Naive thymus-derived CD4-positive, alpha-beta T cell (primary cell): ENCODE measurements around the gene NEK9. TPM values are rescaled to one million over a fixed set of nuclear protein-coding genes. Genes with fewer than 3 reads are reported as not detected.
A peak's percentile ranks its signal among the peaks of the same experiment; 100 is the strongest.

Experiments used
- ATAC-seq: fragments of 150-1000 bp; cut with Tn5 transposase; 2 replicates; pipeline ENCODE4 v1.10.0; 2021; ENCODE audit warnings: mild to moderate bottlenecking, moderate library complexity
- CTCF ChIA-PET: fragments of 350-600 bp; sonication (Branson Sonifier 250); formaldehyde crosslinking; loops from one replicate; lab custom pipeline; 2021; ENCODE audit warnings: antibody characterized with exemption; lab: Charles Lee
- POLR2A ChIA-PET: fragments of 350-600 bp; sonication (Branson Sonifier 250); formaldehyde crosslinking; loops from one replicate; lab custom pipeline; 2021; ENCODE audit warnings: antibody characterized with exemption, inconsistent platforms; lab: Charles Lee
- DNase-seq, 9 donors: peaks; one replicate each; pipeline versions ENCODE4 v3.0.0 to v3.0.0-alpha.2; 2020 to 2022; ENCODE audit warnings: mixed read lengths in 1 of 9
- H3K27ac ChIP-seq: one replicate; pipeline ENCODE4 v1.7.0; 2013; ENCODE audit warnings: mild to moderate bottlenecking, low read depth, low read length, moderate library complexity
- H3K27me3 ChIP-seq, 2 donors: one replicate each; pipeline ENCODE4 v1.7.0; 2013; ENCODE audit warnings: low read length in 2 of 2, mild to moderate bottlenecking in 2 of 2, moderate library complexity in 2 of 2; ENCODE audit not compliant: control insufficient read depth in 2 of 2, insufficient read depth in 2 of 2
- H3K36me3 ChIP-seq, 3 experiments: 1 replicate in 2 of 3; 2 replicates in 1 of 3; pipeline ENCODE4 v1.7.0; 2013; ENCODE audit warnings: low read length in 3 of 3, mild to moderate bottlenecking in 3 of 3, moderate library complexity in 1 of 3; ENCODE audit not compliant: insufficient read depth in 3 of 3, control insufficient read depth in 2 of 3
- H3K4me1 ChIP-seq, 2 donors: one replicate each; pipeline ENCODE4 v1.7.0; 2013; ENCODE audit warnings: low read length in 2 of 2, mild to moderate bottlenecking in 2 of 2, moderate library complexity in 1 of 2; ENCODE audit not compliant: control insufficient read depth in 2 of 2, insufficient read depth in 2 of 2
- H3K4me3 ChIP-seq: 2 replicates; pipeline ENCODE4 v1.7.0; 2013; ENCODE audit warnings: mild to moderate bottlenecking, low read length
- H3K9me3 ChIP-seq, 3 experiments: 1 replicate in 2 of 3; 2 replicates in 1 of 3; pipeline ENCODE4 v1.7.0; 2013; ENCODE audit warnings: low read length in 3 of 3; ENCODE audit not compliant: control insufficient read depth in 2 of 3
- H3K27ac Mint-ChIP-seq, 9 donors: one replicate each; pipeline ENCODE4 v1.8.0; 2020 to 2022; ENCODE audit warnings: mixed read lengths in 9 of 9, mild to moderate bottlenecking in 8 of 9, moderate library complexity in 5 of 9, inconsistent platforms in 2 of 9
- H3K27me3 Mint-ChIP-seq, 5 donors: one replicate each; pipeline ENCODE4 v1.8.0; 2021 to 2022; ENCODE audit warnings: mixed read lengths in 5 of 5, mild to moderate bottlenecking in 1 of 5
- H3K36me3 Mint-ChIP-seq, 5 donors: one replicate each; pipeline ENCODE4 v1.8.0; 2020 to 2022; ENCODE audit warnings: mixed read lengths in 5 of 5, mild to moderate bottlenecking in 3 of 5, inconsistent platforms in 1 of 5
- H3K4me1 Mint-ChIP-seq, 7 donors: one replicate each; pipeline ENCODE4 v1.8.0; 2020 to 2022; ENCODE audit warnings: mixed read lengths in 7 of 7, mild to moderate bottlenecking in 3 of 7, inconsistent platforms in 1 of 7
- H3K4me3 Mint-ChIP-seq, 10 donors: one replicate each; pipeline ENCODE4 v1.8.0; 2020 to 2022; ENCODE audit warnings: mild to moderate bottlenecking in 10 of 10, mixed read lengths in 10 of 10, moderate library complexity in 6 of 10, inconsistent platforms in 2 of 10
- H3K9me3 Mint-ChIP-seq, 11 donors: one replicate each; pipeline ENCODE4 v1.8.0; 2020 to 2022; ENCODE audit warnings: mixed read lengths in 11 of 11, mild to moderate bottlenecking in 4 of 11, inconsistent platforms in 1 of 11, moderate library complexity in 1 of 11
- intact Hi-C, 2 donors: fragments of 100-400 bp; cut with micrococcal nuclease; formaldehyde crosslinking; loops; one replicate each; pipeline ENCODE4 v1.15.1; 2023
- polyA plus RNA-seq, 2 donors: library from polyadenylated mRNA; unstranded; fragments of 300-500 nt; fragmentation: Illumina TruSeq; gene quantifications; one replicate each; pipeline ENCODE4 v1.2.3, GENCODE V29; 2021
- total RNA-seq, 6 experiments: library from RNA in 5 of 6; stranded (reverse) in 5 of 6; gene quantifications; 1 replicate in 5 of 6; 2 replicates in 1 of 6; pipeline ENCODE4 v1.2.3 and lab custom pipeline; 2021 to 2026

The NEK9 gene
- total and polyA plus RNA-seq, 7 experiments from 2014 or later = 16.6 to 141 (median 83.4) TPM

DNA sequence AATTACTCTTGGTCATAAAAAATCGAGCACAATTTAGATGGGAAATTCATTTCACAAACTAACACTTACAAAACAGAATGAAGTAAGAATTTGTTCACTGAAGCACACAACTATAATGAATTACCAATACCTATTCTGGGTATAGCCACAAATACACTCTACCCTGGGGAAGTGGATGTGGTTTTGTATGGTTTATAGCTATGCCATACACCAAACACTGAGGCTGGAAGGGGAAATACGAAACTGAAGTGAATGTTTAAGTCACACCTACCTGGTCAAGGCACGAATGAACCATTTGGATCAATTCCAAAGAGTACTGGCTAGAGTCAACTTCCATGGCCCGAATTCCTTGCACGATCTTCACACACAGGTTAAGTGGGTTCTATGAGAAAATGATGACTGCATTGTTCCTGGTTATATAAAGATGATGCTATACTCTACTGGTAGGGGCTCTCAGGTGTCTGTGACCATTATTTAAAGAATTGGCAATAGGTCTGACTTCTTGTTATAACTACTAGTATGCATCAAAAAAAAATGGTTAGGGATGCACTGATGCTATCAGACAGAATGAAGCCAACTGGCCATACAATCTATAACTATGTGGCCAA, 12.8 kb downstream of the NEK9 start:
- no peaks in the 10 kb centered on the region for H3K27me3 ChIP-seq
- intact Hi-C loops = no loop called here
- H3K27ac ChIP-seq = no peak overlapping the region
- Mint-ChIP-seq H3K27me3 (no peaks in the 10 kb centered on the region), H3K27ac (peak overlapping the region in 1 of 9 donors; percentile 56), H3K36me3 (peaks cover 37 to 67% (median 45%) of the 10 kb centered on the region in 5 donors), H3K4me1 (peaks cover 4 to 22% (median 13%) of the 10 kb centered on the region in 7 donors), H3K4me3 (peak overlapping the region in 1 of 10 donors; percentile 42), H3K9me3 (no peaks in the 10 kb centered on the region)
- H3K4me3 ChIP-seq = no peak overlapping the region
- H3K9me3 ChIP-seq = no peaks in the 10 kb centered on the region
- ChIA-PET POLR2A (no interaction called here), CTCF (no interaction called here)
- peaks cover 28 to 85% (median 31%) of the 10 kb centered on the region in 3 experiments for H3K36me3 ChIP-seq
- DNase-seq (no peak), ATAC-seq (no peak)
- no peaks in the 10 kb centered on the region for H3K4me1 ChIP-seq

DNA sequence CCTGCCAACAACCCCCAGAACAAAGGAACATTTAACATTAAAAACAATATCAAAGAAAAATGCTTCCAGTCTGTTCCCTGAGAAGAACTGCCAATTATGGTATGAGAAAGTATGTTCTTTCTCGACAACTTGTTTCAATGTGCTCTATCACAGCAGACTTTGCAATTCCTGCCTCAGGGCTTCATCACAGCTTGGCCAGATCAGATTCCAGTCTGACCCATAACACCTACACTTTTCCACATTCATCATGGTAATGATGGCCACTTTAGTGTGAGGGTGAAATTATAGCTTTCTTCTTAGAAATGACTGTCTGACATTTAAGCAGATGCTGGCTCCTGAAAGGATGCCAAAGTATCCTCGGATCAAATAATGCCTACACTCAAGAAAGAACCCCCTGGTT, 17.0 kb downstream of the NEK9 start:
- Histone ChIP-seq H3K36me3 (peaks cover 25 to 88% (median 33%) of the 10 kb centered on the region in 3 experiments), H3K27me3 (no peaks in the 10 kb centered on the region), H3K4me1 (no peaks in the 10 kb centered on the region), H3K27ac (no peak overlapping the region), H3K4me3 (no peak overlapping the region), H3K9me3 (no peaks in the 10 kb centered on the region)
- POLR2A ChIA-PET = no interaction called here
- DNase-seq (no peak), ATAC-seq (no peak)
- Mint-ChIP-seq H3K36me3 (peaks cover 34 to 77% (median 56%) of the 10 kb centered on the region in 5 donors), H3K27ac (no peak overlapping the region), H3K27me3 (no peaks in the 10 kb centered on the region), H3K4me3 (no peak overlapping the region), H3K4me1 (peaks cover 6 to 15% (median 10%) of the 10 kb centered on the region in 7 donors), H3K9me3 (no peaks in the 10 kb centered on the region)
- CTCF ChIA-PET = interaction anchor here (0.9 kb wide), 1 partner anchor 10 kb away, joined by 3 read pairs; no protein-coding TSS in a partner anchor
- intact Hi-C loops = no loop called here

DNA sequence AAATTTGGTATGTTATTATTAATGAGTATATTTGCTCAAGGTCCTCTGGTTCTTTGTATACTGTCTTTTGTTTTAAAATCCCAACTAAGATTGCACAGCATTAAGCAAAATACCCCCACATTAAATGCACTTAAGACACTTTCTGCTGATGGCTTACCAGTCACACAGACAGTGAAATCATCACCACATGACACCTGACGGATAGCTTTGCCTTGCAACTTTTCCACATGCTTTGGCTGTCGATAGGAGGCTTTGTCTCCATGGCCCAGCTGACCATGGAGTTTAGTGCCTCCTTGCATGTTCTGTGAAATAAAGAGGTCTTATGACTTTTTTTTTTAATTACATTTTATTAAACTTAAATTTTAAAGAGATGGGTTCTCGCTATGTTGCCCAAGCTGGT, 19.7 kb downstream of the NEK9 start:
- no peaks in the 10 kb centered on the region for H3K4me1 ChIP-seq
- H3K9me3 ChIP-seq = no peaks in the 10 kb centered on the region
- Mint-ChIP-seq H3K4me3 (no peak overlapping the region), H3K4me1 (peaks cover 0 to 8% (median 0%) of the 10 kb centered on the region in 7 donors), H3K27me3 (no peaks in the 10 kb centered on the region), H3K27ac (peak overlapping the region in 1 of 9 donors; percentile 14), H3K36me3 (peaks cover 32 to 74% (median 52%) of the 10 kb centered on the region in 5 donors), H3K9me3 (no peaks in the 10 kb centered on the region)
- ATAC-seq (no peak), DNase-seq (no peak)
- ChIA-PET POLR2A (interaction anchor here (0.8 kb wide), 1 partner anchor 1997 kb away, joined by 3 read pairs; no protein-coding TSS in a partner anchor), CTCF (interaction anchor here (0.6 to 0.8 kb wide), 4 partner anchors 19 to 553 kb away, joined by 3 to 7 read pairs (median 6); no protein-coding TSS in a partner anchor)
- peaks cover 9 to 83% (median 33%) of the 10 kb centered on the region in 3 experiments for H3K36me3 ChIP-seq
- no peaks in the 10 kb centered on the region for H3K27me3 ChIP-seq
- no peak overlapping the region for H3K27ac ChIP-seq
- no peak overlapping the region for H3K4me3 ChIP-seq
- intact Hi-C loops = no loop called here

DNA sequence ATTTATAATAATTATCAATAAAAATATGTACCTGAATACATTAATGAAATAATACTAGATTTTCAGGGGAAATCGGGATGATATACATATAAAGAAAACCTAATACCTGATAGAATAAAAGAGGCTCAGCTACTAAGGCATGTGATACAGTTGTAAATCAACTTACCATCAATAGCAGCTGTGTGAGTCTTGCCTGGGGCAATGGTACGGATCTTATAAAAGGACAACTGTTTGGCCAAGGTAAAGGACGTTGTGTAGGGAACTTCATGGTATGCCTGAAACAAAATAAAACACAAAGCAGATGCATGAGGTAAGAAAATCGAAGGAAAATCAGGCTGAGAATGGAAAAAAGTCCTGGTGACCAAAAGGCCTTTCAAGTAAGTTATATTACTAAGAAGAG, 25.4 kb downstream of the NEK9 start:
- Mint-ChIP-seq H3K27me3 (no peaks in the 10 kb centered on the region), H3K4me3 (no peak overlapping the region), H3K27ac (no peak overlapping the region), H3K36me3 (peaks cover 25 to 69% (median 40%) of the 10 kb centered on the region in 5 donors), H3K9me3 (no peaks in the 10 kb centered on the region), H3K4me1 (peaks cover 0 to 18% (median 6%) of the 10 kb centered on the region in 7 donors)
- intact Hi-C loops = no loop called here
- H3K36me3 ChIP-seq = peaks cover 16 to 87% (median 16%) of the 10 kb centered on the region in 3 experiments
- POLR2A ChIA-PET = interaction anchor here (0.7 kb wide), 1 partner anchor 194 kb away, joined by 3 read pairs; no protein-coding TSS in a partner anchor
- DNase-seq (no peak), ATAC-seq (no peak)
- CTCF ChIA-PET = no interaction called here
- no peaks in the 10 kb centered on the region for H3K27me3 ChIP-seq
- no peak overlapping the region for H3K27ac ChIP-seq
- H3K4me3 ChIP-seq = no peak overlapping the region
- H3K9me3 ChIP-seq = no peaks in the 10 kb centered on the region
- no peaks in the 10 kb centered on the region for H3K4me1 ChIP-seq

DNA sequence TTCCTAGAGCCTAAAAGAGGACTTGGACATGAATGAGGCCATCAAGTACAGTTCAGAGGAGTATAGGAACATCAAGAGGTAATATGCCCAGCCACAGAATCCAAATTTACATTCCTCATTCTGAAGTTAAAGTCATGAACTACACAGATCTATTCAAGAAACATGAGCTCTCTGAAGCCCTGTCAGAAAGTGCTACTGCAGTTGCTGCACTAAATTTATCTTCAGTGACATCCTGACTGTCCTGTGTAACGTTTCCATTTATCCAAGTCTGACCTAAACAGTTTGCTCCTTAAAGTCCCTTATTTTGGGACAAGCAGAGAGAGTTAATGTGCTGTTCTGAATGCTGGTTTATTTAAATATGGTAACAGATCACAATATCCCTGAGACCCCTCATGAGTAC, 28.2 kb downstream of the NEK9 start:
- Mint-ChIP-seq H3K27ac (peak overlapping the region in 1 of 9 donors; percentile 9), H3K9me3 (no peaks in the 10 kb centered on the region), H3K4me3 (no peak overlapping the region), H3K36me3 (peaks cover 25 to 62% (median 38%) of the 10 kb centered on the region in 5 donors), H3K27me3 (no peaks in the 10 kb centered on the region), H3K4me1 (peaks cover 0 to 18% (median 6%) of the 10 kb centered on the region in 7 donors)
- ChIA-PET CTCF (interaction anchor here (1.1 kb wide), 1 partner anchor 216 kb away, joined by 6 read pairs; no protein-coding TSS in a partner anchor), POLR2A (no interaction called here)
- DNase-seq (no peak), ATAC-seq (no peak)
- no peaks in the 10 kb centered on the region for H3K9me3 ChIP-seq
- H3K27me3 ChIP-seq = no peaks in the 10 kb centered on the region
- peaks cover 16 to 91% (median 21%) of the 10 kb centered on the region in 3 experiments for H3K36me3 ChIP-seq
- H3K27ac ChIP-seq = no peak overlapping the region
- H3K4me1 ChIP-seq = no peaks in the 10 kb centered on the region
- intact Hi-C loops = no loop called here
- H3K4me3 ChIP-seq = no peak overlapping the region

DNA sequence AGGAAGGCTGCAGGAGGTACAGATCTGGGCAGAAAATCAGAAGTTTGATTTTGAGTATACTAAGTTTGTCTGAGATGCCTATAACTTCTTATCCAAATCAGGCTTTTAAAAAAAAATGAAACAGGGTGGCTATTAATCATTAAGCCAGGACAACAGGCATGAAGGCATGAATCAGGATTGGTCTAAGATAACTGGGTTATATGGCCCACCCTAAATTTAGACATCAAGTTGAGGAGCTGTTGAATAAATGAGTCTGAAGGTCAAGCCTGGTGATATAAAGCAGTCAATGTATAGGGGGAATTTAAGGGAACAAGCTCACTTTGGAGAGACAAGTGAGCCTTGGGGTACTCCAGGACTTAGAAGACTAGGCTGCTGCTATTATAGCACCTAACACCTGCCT, 28.6 kb downstream of the NEK9 start:
- Histone ChIP-seq H3K27ac (no peak overlapping the region), H3K27me3 (no peaks in the 10 kb centered on the region), H3K4me1 (no peaks in the 10 kb centered on the region), H3K9me3 (no peaks in the 10 kb centered on the region), H3K4me3 (no peak overlapping the region), H3K36me3 (peaks cover 16 to 88% (median 21%) of the 10 kb centered on the region in 3 experiments)
- DNase-seq (no peak), ATAC-seq (no peak)
- intact Hi-C loops = no loop called here
- H3K27ac Mint-ChIP-seq = peak overlapping the region in 2 of 9 donors; percentile 9 to 13
- CTCF ChIA-PET = interaction anchor here (1.1 kb wide), 1 partner anchor 215 kb away, joined by 6 read pairs; no protein-coding TSS in a partner anchor
- H3K27me3 Mint-ChIP-seq = no peaks in the 10 kb centered on the region
- H3K4me3 Mint-ChIP-seq = no peak overlapping the region
- POLR2A ChIA-PET = interaction anchor here (0.6 kb wide), 1 partner anchor 28 kb away, joined by 3 read pairs; the partner anchor contains the start of gene NEK9
- no peaks in the 10 kb centered on the region for H3K9me3 Mint-ChIP-seq
- peaks cover 21 to 59% (median 35%) of the 10 kb centered on the region in 5 donors for H3K36me3 Mint-ChIP-seq
- H3K4me1 Mint-ChIP-seq = peaks cover 0 to 18% (median 6%) of the 10 kb centered on the region in 7 donors
